ACC112 (cell line): ENCODE measurements around the gene ZBTB4.
A peak's percentile ranks its signal among the peaks of the same experiment; 100 is the strongest.

Experiments
- H2AFZ ChIP-seq: fragments of 200-600 bp; sonication (generic); one replicate; pipeline ENCODE4 v1.6.0; 2017; ENCODE audit warnings: antibody characterized with exemption, low read length; ENCODE audit not compliant: unreplicated experiment
- H3K27ac ChIP-seq: fragments of 200-600 bp; sonication (generic); 2 replicates; pipeline ENCODE4 v1.5.1; 2014; ENCODE audit warnings: low read depth, mild to moderate bottlenecking, antibody characterized with exemption, low read length, moderate library complexity
- H3K27me3 ChIP-seq: fragments of 200-600 bp; sonication (generic); 2 replicates; pipeline ENCODE4 v1.6.1; 2014; ENCODE audit warnings: mild to moderate bottlenecking, antibody characterized with exemption, low read length, moderate library complexity, mixed read lengths; ENCODE audit not compliant: insufficient read depth
- H3K36me3 ChIP-seq: fragments of 200-600 bp; sonication (generic); 2 replicates; pipeline ENCODE4 v1.6.1; 2016; ENCODE audit warnings: mild to moderate bottlenecking, antibody characterized with exemption, low read length, moderate library complexity, mixed read lengths; ENCODE audit not compliant: insufficient read depth
- H3K4me1 ChIP-seq: fragments of 200-600 bp; sonication (generic); one replicate; pipeline ENCODE4 v1.6.1; 2016; ENCODE audit warnings: low read length, mixed read lengths; ENCODE audit not compliant: insufficient read depth, unreplicated experiment, control insufficient read depth
- H3K4me3 ChIP-seq: fragments of 200-600 bp; sonication (generic); 2 replicates; pipeline ENCODE4 v1.5.1; 2014; ENCODE audit warnings: mild to moderate bottlenecking, low read depth, low read length
- H3K79me2 ChIP-seq: fragments of 200-600 bp; sonication (generic); one replicate; pipeline ENCODE4 v1.6.0; 2016; ENCODE audit warnings: low read length; ENCODE audit not compliant: control insufficient read depth, unreplicated experiment, insufficient read depth

Gene ZBTB4

DNA sequence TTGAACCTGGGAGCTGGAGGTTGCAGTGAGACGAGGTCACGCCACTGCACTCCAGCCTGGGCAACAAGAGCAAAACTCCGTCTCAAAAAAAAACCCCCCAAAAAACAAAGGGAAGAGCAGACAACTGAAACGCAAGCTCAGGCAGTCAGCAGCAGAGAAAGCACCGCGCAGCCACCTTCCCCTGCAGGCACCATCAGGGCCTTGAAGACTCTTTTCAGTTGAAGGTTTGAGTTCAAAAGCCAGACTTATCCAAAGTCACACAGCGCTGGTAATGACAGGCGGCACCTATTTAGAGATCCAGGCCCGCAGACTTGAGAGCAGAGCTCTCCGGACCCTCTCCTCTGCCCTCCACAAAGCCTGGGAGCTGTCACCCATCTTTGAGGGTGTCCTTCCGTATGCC lies 11.1 kb downstream of the ZBTB4 start:
- no peaks in the 10 kb centered on the region for H3K27me3 ChIP-seq
- peaks cover 18% of the 10 kb centered on the region for H3K79me2 ChIP-seq
- H2AFZ ChIP-seq = no peak overlapping the region
- no peak overlapping the region for H3K4me3 ChIP-seq
- H3K27ac ChIP-seq = no peak overlapping the region
- peaks cover 12% of the 10 kb centered on the region for H3K4me1 ChIP-seq
- H3K36me3 ChIP-seq = no peaks in the 10 kb centered on the region; the same call in 1 of the 2 replicates

GRCh38 chr17:7467498-7467897 lies 11.9 kb downstream of the ZBTB4 start:
- Histone ChIP-seq H3K4me3 (no peak overlapping the region), H2AFZ (no peak overlapping the region), H3K79me2 (peaks cover 18% of the 10 kb centered on the region), H3K27me3 (no peaks in the 10 kb centered on the region), H3K4me1 (peaks cover 12% of the 10 kb centered on the region), H3K36me3 (no peaks in the 10 kb centered on the region; the same call in 1 of the 2 replicates), H3K27ac (0 out of 2 replicates have a peak overlapping the region, but pooled peaks have one; percentile 3)

GRCh38 chr17:7466639-7467341 lies 12.6 kb downstream of the ZBTB4 start:
- no peaks in the 10 kb centered on the region; the same call in 1 of the 2 replicates for H3K36me3 ChIP-seq
- H3K27ac ChIP-seq = peak overlapping the region; percentile 3; the same call in 1 of the 2 replicates
- H2AFZ ChIP-seq = no peak overlapping the region

DNA sequence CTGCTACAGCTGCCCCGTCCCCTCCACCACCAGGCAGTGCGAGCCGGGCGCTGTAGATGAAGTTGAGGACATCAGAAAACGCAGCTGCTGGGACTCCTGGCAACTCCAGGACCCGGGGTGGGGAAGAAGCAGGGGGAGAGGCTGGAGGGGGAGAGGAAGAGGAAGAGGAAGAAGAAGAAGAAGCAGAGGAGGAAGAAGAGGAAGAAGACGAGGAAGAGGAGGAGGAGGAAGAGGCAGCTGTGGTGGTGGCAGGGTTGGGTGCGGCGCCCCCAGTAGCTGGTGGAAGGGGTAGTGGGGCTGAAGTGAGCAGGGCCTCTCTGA lies 13.2 kb downstream of the ZBTB4 start:
- no peaks in the 10 kb centered on the region; the same call in 1 of the 2 replicates for H3K36me3 ChIP-seq
- peaks cover 12% of the 10 kb centered on the region for H3K4me1 ChIP-seq
- H3K27me3 ChIP-seq = no peaks in the 10 kb centered on the region
- peaks cover 11% of the 10 kb centered on the region for H3K79me2 ChIP-seq
- H3K27ac ChIP-seq = no peak overlapping the region
- H3K4me3 ChIP-seq = no peak overlapping the region
- no peak overlapping the region for H2AFZ ChIP-seq

More at GRCh38 chr17:7466639-7467341, 12.6 kb downstream of the ZBTB4 start:
- Histone ChIP-seq H3K79me2 (peaks cover 16% of the 10 kb centered on the region), H3K4me1 (peaks cover 12% of the 10 kb centered on the region), H3K4me3 (no peak overlapping the region), H3K27me3 (no peaks in the 10 kb centered on the region)

DNA sequence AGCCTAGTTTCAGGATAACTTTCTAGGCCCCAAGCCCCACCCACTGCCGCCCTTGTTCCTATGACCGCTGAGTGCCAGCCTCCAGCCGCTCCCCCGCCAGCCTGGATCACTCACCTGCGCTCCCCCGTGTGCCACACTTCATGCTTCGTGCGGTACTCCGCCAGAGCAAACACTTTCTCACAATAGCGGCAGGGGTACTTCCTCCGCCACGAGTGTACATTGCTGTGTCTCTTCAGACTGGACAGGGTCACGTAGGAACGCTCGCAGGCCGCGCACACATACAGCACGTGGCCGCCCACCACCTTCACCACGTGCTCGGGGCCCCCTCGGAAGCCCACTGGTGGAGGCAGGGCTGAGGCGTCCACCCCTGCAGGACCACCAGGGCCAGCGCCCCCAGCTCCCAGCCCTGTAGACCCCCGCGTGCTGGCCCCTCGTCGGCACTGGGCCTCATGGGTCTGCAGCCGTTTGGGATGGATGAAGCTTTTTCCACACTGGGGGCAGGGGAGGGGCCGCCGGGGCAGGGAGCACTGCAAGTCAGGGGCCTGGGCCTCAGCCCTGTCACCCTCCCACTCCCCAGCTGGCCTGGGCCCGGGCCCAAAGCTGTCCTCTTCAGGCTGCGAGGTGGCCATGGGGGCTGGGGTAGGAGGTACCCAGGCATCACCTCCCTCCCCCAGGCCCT lies 13.7 kb downstream of the ZBTB4 start:
- H3K79me2 ChIP-seq = peaks cover 11% of the 10 kb centered on the region
- no peaks in the 10 kb centered on the region; the same call in 1 of the 2 replicates for H3K36me3 ChIP-seq
- peaks cover 12% of the 10 kb centered on the region for H3K4me1 ChIP-seq
- no peak overlapping the region for H2AFZ ChIP-seq
- H3K4me3 ChIP-seq = no peak overlapping the region
- no peaks in the 10 kb centered on the region for H3K27me3 ChIP-seq
- no peak overlapping the region for H3K27ac ChIP-seq

DNA sequence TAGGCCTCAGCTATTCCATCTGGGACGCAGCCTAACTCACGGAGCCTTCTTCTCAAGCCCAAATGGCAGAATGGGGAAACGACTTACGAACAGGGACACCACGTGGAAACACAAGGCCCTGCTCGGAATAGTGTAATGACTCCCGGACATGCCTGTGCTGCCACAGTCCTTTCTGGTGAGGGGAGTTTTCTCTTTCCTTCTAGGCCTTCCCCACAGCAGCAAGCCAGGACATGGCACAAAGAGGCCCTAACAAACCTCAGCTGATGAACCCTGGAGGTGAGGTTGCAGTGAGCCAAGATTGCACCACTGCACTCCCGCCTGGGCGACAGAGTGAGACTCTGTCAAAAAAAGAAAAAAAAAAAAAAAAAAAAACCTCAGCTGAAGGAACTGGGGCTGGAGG lies 15.3 kb downstream of the ZBTB4 start:
- H3K4me1 ChIP-seq = peaks cover 12% of the 10 kb centered on the region
- H3K4me3 ChIP-seq = no peak overlapping the region
- no peak overlapping the region for H3K27ac ChIP-seq
- H2AFZ ChIP-seq = no peak overlapping the region
- H3K79me2 ChIP-seq = peaks cover 11% of the 10 kb centered on the region
- H3K27me3 ChIP-seq = no peaks in the 10 kb centered on the region
- H3K36me3 ChIP-seq = no peaks in the 10 kb centered on the region; the same call in 1 of the 2 replicates

DNA sequence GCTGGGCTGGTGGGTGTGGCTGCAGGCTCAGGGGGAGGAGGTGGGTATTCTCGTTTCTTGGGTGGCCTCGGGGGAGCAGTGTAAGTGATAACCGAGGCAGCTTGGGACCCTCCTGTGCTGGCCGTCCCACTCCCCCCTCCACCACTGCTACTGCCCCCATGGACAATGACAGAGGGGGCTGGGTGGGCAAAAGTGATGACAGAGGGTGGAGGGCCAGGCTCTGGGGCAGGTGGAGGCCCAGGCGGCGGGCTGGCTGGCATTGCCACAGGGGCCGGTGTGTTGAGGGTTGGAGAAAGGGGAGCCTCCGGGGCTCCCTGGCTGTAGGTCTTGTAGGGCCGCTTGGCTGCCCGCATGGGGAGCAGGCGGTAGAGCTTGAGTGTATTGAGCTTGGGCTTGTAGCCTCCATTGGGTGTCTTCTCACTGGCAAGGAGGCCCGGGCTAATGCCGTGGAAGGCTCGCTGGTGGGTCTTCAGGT lies 16.0 kb downstream of the ZBTB4 start:
- H2AFZ ChIP-seq = no peak overlapping the region
- no peaks in the 10 kb centered on the region for H3K27me3 ChIP-seq
- peaks cover 5% of the 10 kb centered on the region for H3K79me2 ChIP-seq
- H3K36me3 ChIP-seq = no peaks in the 10 kb centered on the region; the same call in 1 of the 2 replicates
- H3K27ac ChIP-seq = no peak overlapping the region
- H3K4me1 ChIP-seq = peaks cover 12% of the 10 kb centered on the region
- no peak overlapping the region for H3K4me3 ChIP-seq

- no peak overlapping the region for H2AFZ ChIP-seq
- peaks cover 12% of the 10 kb centered on the region for H3K4me1 ChIP-seq
- no peaks in the 10 kb centered on the region; the same call in 1 of the 2 replicates for H3K36me3 ChIP-seq
- no peak overlapping the region for H3K27ac ChIP-seq
- H3K4me3 ChIP-seq = no peak overlapping the region
- peaks cover 3% of the 10 kb centered on the region for H3K79me2 ChIP-seq
- no peaks in the 10 kb centered on the region for H3K27me3 ChIP-seq
Measured at GRCh38 chr17:7462474-7463371, 16.7 kb downstream of the ZBTB4 start.

DNA sequence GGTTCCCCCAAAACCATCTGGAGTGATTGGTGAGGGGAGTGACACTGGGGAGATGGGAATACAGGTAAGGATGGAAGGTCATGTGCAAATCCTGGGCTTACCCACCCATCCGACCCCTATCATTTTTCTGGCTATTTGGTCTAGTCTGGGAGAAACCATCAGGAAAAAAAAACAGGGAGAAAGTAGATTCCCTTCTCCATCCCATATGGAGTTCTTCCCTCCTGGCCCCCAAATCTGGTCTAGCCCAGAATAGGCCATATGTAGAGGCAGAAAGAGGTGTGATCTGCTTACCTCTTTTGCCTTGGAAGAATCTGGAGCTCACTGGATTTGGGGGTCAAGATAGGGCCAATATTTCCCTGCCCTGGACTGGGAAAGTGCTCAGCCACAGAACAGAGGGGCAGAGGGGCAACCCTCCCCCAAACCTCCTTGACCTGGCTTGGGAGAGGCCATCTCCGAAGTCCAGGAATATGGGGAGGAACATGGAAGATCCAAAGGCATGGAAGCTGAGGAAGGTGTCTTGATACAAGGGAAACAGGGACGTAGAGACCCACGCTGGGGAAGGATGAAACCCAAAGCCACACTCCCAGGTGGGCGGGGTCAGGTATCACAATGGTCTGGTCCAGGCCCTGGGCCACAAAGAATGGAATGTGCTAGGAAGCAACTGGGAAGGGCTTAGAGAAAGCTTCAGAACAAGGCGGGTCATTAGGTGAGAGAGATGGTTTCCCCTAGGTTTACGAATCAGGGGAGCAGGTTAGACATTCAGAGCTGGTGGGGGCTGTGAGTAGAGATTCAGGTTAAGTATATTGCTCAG lies 18.4 kb downstream of the ZBTB4 start:
- H3K36me3 ChIP-seq = no peaks in the 10 kb centered on the region
- no peaks in the 10 kb centered on the region for H3K4me1 ChIP-seq
- H3K27ac ChIP-seq = no peak overlapping the region
- H3K27me3 ChIP-seq = no peaks in the 10 kb centered on the region
- no peaks in the 10 kb centered on the region for H3K79me2 ChIP-seq
- no peak overlapping the region for H3K4me3 ChIP-seq
- H2AFZ ChIP-seq = no peak overlapping the region
